ENCODE data around the gene XPO1.
A peak's percentile ranks its signal among the peaks of the same experiment; 100 is the strongest.
"Not testable (repeated sequence)": the region's sequence is repeated elsewhere in the genome, so short reads cannot be mapped to it uniquely, and the experiment has no call there.

The XPO1 gene

DNA sequence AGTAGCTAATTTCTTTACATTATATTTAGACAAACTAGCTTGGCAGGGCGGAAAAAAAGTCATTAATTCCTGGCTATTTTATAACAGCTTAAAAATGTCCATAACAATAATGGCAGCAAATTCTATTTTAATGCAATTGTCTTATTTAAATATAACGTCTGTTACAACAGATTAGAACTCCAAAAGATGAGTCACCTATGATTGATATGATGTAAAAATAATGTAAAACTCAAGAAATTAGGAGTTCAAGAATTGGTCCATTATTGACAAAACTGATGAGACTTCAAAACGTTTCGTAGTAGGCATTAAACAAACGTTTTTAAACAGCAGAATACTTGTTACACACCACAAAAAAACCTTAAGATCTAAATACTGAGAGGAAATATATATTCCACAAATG, 2.7 kb downstream of the XPO1 start:
- no peak for DNase-seq

DNA sequence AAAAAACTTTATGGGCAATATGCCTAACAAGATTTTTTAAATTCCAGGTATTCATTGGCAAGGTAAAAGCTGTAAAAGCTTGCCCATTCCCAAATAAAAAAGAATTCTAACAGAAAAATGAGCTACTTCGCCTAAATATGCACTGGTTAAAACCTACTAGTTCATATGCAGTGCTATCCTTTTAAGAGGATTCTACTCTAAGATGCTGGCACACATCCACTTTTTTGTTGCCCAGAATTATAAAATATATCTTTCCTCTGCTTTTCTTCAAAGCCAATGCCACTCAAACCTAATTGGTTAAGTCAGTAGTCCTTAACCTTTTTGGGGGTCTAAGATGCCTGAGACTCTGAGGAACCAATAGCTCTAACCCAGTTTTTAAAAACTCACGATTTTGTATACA, 3.2 kb downstream of the XPO1 start:
- DNase-seq = no peak

DNA sequence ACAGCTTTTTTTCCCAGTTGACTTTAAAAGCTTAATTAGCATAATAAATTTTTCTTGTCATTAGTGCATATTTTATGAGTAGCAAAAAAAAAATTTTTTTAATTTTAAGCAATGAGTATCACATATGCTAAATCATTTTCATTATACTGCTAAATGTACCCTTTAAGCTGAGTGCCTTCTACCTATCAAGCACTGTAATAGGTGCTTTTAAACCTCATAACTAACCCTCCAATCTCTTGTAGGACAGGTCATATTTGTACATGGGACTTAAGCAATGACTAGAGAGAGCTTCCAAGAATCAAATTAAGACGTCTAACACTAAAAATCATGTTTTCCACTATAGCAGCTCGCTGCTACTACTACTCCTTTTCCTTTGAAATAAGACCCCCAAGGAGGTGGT, 7.4 kb downstream of the XPO1 start:
- no peak for DNase-seq

DNA sequence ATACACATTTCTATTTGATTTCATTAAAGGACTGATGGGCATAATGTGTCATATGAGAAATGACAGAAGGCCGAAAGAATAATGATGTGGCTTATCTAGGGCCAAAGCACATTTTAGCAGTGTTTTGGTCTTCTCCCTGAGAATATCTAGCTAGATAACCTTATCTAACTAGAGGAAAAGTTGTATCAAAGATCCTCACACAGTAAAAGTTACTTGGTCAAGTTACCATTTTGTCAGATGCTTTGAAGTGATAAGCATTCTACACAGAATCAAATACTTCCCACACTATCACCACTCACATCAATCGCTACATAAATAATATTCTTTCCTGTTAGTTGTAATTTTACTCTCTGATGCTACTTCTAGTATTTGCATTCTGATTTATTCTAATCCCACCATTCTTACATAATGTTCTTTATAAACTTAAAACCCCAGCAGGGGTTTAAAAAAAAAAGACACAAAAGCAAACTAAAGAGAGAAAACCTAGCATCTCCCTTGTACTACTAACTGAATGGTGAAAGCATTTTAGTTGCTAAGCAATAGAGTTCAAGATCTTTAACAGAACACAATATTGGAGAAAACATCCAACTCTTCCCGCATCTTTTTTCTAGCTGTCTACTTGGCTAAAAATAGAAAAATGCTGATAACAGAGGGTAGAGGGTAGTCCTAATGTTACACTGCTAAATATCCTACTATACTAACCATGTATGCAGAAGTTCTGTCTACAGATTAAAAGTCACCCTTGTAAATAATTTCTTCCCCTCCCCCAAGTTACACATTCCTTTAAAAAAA, 8.0 kb downstream of the XPO1 start:
- DNase-seq = no peak

DNA sequence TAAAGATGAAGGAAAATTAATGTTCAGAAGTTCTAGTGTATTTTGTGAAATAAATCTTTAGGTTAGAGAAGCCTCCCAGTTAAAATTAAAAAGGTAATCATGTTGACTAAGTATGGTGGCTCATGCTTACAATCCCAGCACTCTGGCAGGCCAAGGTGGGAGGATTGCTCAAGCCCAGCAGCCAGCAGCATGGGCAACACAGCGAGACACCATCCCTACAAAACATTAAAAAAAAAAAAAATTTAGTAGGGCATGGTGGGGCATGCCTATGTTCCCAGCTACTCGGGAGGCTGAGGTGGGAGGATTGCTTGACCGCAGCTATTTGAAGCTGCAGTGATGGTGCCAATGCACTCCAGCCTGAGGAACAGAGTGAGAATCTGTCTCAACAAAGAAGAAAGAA, 17.9 kb downstream of the XPO1 start:
- no peak for DNase-seq

DNA sequence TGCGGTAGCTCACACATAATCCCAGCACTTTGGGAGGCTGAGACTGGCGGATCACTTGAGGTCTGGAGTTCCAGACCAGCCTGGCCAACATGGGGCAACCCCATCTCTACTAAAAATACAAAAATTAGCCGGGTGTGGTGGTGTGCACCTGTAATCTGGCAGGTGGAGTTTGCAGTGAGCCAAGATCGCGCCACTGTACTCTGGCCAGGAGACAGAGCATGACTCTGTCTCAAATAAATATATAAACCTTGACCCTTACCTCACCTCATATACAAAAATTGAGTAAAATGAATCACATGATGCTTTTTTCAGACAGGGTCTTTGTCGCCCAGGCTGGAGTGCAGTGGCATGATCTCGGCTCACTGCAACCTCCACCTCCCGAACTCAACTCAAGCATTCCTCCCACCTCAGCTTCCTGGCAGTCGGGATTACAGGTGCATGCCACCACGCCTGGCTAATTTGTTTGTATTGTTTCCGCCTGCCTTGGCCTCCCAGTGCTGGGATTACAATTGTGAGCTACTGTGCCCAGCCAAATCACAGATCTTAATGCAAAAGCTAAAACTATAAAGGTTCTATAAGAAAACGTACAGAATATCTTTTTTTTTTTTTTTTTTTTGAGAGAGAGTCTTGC, 25.3 kb downstream of the XPO1 start:
- no peak for DNase-seq

DNA sequence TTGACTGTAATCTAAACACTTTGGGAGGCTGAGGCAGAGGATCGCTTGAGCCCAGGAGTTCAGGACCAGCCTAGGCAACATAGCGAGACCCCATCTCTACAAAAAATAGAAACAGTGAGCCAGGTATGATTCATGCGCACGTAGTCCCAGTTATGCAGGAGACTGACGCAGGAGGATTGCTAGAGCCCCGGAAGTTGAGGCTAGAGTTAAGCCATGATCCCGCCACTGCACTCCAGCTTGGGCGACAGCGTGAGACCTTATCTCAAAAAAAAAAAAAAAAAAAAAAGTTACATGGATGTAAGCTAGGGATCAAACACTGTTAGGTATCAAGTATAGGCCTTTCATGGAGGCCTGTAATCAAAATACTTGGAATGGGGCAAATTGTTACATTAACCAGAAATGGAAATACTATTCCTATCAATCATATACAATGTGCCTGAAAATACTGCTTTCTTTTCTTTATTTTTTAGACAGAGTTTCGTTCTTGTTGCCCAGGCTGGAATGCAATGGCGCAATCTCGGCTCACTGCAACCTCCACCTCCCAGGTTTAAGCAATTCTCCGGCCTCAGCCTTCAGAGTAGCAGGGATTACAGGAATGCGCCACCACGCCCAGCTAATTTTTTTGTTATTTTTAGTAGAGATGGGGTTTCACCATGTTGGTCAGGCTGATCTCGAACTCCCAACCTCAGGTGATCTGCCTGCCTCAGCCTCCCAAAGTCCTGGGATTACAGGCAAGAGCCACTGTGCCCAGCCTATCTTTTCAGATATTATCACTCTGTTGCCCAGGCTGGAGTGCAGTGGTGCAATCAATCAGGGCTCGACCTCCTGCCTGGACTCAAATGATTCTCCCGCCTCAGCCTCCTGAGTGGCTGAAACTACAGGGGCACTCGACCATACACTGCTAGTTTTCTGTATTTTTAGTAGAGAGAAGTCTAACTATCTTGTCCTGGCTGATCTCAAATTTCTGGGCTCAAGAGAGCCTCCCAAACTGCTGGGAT, 27.2 kb downstream of the XPO1 start:
- DNase-seq = no peak

DNA sequence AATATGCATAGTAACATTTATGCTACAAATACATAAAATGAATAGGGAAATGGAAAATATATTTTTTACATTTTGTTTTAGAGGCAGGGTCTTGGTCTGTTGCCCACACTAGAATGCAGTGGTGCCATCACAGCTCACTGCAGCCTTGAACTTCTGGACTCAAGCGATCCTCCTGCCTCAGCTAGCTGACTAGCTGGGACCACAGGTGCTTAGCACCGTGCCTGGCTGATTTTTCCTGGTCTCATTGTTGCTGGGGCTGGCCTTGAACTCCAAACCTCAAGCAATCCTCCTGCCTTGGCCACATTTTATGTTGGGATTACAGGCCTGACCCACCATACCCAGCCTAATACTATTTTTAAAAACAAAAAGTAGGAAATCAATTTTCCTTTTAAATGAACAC, 33.2 kb downstream of the XPO1 start:
- DNase-seq = no peak

DNA sequence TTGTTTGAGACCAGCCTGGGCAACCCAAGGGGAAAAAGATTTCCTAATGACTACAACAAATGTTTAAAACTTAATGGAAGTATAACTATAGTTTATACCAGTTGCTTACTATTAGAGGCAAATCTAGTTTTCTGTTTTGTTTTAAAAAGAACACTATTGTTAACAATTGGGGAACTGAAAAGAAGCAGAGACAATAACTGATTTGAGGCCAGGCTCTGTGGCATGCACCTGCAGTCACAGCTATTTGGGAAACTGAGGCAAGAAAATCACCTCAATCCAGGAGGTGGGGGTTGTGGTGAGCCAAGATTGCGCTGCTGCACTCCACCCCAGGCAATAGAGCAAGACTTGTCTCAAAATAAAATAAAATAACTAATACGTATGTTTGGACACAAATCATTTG, 39.1 kb downstream of the XPO1 start:
- no peak for DNase-seq

DNA sequence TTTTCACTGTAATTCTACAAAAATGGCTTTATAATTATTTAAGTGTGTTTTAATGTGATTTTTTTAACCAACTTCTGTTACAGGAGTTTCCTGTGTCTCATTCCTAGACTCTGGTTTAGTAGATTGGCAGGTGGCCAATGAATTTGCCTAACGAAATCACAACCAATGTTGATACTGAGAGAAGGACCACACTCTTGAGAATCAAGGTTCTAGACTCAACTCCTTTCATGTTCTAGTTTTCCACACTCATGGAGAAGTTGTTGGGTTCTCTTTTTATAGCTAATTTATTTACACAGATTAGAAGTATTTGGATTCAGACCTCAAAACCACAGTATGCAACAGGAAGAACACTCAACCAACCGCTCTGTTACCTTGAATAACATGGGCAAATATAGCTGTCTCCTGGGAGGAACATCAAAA, 44.6 kb downstream of the XPO1 start:
- no peak for DNase-seq

DNA sequence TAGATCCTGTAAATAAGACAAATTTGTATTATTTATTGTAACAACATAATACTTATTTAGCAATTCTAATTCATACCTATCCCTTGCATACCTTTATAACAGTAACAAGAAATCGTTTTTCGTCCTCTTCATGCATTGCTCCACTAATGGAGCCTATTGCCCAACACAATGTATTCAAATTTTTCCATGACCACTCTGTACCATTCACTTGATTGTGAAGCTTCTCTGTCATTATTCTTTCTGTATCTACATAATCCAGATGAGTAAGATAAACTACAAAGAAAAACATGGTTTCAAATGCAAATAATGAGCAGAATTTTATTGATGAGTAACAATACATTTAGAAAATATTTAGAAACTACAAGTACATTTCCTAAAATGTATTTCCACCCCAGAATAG, 45.7 kb downstream of the XPO1 start:
- no peak for DNase-seq

DNA sequence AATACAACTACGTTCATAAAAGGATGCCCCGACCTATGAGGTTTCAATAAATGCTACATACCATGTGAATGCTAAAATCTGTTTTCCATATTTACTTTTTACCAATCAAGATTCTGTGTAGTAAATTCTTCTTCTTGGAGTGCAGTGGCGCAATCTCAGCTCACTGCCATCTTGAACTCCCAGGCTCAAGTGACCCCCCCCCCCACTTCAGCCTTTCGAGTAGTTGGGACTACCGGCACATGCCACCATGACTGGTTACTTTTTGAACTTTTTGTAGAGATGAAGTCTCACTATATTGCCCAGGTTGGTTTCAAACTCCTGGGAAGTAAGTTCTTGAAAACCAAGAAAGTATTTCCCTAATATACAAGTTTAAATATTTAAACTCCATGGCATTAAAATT, 52.9 kb downstream of the XPO1 start:
- no peak for DNase-seq

DNA sequence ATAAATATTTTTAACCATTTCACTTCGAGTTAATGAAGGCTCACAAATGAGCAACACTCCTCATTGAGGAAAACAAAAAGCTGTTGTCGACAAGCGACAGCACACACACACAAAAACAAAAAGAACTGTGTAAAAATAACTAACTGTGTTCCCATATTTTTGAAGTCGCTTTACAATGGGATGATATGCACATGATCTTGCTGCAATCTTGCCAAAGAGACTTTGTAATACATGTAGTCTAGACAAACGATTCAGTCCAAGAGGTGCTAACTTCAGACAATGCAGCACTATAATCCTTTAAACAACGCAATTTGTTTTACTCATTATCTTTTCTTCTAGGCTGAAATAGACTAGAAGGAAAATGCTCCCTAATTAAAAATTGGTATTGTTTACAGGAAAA, 60.1 kb downstream of the XPO1 start:
- DNase-seq = no peak

DNA sequence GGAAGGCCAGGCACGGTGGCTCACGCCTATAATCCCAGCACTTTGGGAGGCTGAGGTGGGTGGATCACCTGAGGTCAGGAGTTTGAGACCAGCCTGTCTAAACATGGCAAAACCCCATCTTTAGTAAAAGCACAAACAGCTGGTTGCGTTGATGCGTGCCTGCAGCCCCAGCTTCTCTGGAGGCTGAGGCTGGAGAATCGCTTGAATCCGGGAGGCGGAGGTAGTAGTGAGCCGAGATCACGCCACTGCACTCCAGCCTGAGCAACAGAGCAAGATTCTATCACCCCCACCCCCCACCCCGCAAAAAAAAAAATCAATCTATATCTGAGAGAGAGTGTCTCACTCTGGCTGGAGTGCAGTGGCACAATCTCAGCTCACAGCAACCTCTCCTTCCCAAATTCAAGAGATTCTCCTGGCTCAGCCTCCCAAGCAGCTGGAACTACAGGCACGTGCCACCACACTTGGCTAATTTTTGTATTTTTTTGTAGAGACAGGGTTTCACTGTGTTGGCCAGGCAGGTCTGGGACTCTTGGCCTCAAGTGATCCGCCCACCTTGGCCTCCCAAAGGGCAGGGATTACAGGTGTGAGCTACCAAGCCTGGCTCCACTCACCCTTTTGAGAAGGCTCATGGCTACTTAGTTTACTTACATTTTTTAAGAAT, 61.1 kb downstream of the XPO1 start:
- not testable (repeated sequence) for DNase-seq

DNA sequence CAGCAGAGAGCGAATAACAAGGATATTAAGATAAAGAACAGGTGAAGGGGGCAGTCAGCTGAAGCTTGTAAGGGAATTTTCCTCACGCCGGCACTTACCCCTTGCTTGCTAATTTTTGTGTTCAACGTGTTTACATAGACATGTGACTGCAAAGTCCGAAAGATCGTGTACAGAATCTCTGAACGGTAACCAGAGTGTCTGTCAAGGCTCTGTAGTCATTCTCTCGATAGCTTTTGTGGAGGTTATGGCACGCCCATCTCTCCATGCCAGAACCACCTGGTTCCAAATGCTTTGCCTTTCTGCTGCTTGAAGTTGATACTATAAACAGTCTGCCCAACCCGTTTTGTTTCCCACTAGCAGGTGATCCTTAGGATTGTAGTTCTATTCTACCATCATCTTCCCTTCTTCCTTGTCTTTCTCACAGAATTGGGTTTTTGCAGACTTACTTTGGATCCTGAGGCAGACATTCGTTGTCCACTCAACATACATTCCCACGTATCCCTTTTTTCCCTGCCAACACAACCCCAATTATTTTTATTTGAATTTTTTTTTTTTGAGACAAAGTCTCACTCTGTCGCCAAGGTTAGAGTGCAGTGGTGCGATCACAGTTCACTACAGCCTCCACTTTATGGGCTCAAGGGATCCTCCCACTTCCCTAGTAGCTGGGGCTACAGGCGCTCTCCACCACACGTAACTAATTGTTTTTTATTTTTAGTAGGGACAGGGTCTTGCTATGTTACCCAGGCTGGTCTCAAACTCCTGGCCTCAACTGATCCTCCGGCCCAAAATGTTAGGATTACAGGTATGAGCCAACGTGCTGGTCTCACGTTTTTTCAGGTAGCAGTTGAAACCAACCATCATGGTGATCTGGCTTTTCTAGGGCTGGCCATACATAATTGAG, 66.0 kb downstream of the XPO1 start:
- no peak for DNase-seq

DNA sequence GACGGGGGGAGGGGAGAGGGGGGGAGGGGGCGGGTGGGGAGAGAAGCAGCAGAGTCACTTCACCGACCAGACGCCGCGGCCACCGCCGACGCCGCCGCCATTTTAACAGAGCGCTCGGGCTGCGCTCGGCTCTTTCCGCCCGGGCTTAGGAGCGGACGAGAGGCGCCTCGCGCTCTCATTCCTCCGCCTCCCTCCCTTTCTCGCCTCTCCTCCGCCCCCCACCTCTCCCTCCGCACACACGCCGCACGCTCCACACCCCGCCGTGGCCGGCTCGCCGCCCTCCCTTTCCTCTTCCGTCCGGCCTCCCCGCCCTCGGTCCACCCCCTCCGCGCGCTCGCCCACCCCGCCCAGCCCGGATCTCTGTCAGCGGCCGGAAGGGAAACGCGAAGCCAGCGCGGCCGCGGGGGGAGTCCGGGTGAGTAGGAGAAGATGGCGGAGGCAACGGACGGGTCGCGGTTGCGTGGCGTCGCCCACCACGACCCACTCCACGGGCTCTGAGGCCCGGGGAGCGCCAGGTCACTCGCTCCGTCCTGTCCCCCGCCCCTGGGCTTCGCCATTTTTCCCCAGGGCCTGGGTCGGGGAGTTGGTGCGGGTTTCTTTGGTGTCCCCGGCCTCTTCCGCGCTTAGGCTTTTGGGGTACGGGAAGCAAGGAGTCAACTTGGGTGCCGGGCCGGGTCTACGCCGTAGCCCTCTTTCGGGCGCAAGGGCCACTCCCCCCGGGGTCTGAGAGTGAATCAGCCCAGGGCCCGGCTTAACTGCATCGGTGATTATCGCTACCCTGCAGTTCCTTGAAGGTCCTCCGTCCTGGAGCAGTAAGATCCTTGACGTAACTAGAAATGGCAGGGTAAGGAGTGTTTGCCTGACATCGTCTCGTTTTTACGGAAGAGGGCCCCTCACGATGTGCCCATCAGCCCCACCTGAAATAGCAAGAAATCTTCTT, 66.9 kb downstream of the XPO1 start, which contains the start of gene USP34:
TSS of gene USP34 (minus strand) at position 123 of the 940 bp plus-strand sequence. CDS start 395 bp downstream, outside the sequence.
- DNase-seq = peak; percentile 88

DNA sequence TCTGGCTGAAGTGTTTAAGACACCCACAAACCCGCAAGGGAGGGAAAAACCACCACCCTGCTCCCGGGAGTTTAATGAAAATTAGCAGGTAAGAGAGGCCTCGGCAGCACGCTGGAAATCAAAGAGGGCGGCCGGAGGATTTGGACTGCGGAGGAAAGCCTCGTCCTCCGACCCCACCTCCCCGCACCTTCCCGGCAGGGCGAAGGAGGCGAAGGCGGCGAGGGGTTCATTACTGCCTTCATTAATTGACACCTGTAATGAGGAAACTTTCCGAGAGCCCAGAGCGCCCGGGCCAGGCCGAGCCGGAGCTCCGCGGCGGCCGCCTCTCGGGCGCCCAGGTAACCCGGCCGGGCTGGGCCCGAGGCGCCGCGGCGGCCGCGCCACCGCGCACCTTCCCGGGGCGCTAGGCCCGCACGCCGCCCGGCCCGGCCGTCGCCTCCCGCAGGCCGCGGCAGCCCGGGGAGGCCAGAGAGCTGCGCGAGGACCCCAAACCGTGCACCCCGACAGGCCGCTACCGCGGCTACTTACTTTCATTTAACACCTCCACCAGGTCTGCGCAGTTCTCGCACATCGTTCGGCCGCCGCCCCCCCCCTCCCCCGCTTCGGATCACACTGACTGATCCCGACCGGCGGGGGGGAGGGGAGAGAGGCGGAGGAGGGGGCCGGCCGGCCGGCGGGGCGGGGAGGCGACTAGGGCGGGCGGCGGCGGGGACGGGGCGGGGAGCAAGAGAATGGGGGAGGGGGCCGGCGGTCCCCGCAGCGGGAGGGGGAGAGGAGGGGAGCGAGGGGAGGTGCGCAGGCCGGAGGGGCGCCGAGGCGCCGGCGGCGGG, 67.8 kb downstream of the XPO1 start:
- peak; percentile 26 for DNase-seq

DNA sequence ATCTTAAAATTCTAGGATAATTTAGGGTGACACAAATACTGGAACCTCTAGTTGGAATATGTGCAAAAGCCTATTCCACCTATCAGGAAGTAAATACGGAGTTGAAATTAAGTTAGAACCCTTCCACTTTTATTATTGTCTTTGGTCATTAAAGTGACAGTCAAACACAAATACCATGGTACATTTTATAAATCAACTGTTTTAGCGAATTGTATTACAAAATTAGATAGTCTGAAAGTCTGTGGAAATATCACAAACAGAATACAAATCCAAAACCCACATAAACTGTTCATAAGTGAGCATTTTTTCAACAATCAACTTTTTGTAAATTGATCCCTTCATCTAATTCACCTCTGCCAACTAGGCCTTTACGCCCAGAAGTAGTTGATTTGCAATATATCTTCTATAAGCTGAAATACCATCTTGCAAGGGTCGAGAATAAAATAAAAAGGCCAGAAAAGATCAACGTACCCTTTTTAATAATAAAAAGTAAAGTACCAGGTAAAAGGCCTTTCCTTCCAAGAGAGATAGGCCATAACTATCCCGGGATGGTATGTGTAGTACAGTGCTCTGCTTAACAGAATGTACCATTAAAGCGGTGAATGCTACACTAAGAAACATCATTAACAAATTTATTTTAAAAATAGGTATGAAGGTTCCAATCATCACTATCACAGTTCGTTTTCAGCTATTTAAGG, 68.6 kb downstream of the XPO1 start:
- DNase-seq = no peak

DNA sequence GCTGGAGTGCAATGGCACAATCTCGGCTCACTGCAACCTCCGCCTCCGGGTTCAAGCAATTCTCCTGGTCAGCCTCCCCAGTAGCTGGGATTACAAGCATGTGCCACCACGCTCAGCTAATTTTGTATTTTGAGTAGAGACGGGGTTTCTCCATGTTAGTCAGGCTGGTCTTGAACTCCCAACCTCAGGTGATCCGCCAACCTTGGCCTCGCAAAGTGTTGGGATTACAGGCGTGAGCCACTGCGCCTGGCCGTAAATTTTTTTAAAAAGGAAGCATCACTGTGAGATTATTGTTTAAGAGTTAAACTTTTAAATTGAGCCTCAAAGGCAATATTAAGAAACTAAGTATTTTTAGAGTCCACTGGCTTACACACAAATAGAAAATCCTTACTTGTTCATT, 69.9 kb downstream of the XPO1 start:
- DNase-seq = not testable (repeated sequence)
